Spinal cord (tissue), 10 donors: ENCODE measurements around the gene FCRL1. TPM values are rescaled to one million over a fixed set of nuclear protein-coding genes. Genes with fewer than 3 reads are reported as not detected.

Experiments
- DNase-seq, 6 donors: peaks; one replicate each; pipeline versions ENCODE4 v3.0.0 to v3.0.0-alpha.2; 2013 to 2015; ENCODE audit warnings: low spot score in 6 of 6, low read depth in 4 of 6
- H3K27ac ChIP-seq: one replicate; pipeline ENCODE4 v1.5.1; 2013; ENCODE audit warnings: low read depth, low read length, control low read depth
- H3K27me3 ChIP-seq: one replicate; pipeline ENCODE4 v1.6.1; 2013; ENCODE audit warnings: low read length; ENCODE audit not compliant: control insufficient read depth, insufficient read depth
- H3K36me3 ChIP-seq: one replicate; pipeline ENCODE4 v1.6.1; 2013; ENCODE audit warnings: low read length; ENCODE audit not compliant: control insufficient read depth, insufficient read depth
- H3K4me1 ChIP-seq: one replicate; pipeline ENCODE4 v1.6.1; 2013; ENCODE audit warnings: low read length; ENCODE audit not compliant: control insufficient read depth, insufficient read depth
- H3K4me3 ChIP-seq: one replicate; pipeline ENCODE4 v1.5.1; 2013; ENCODE audit warnings: low read depth, low read length, control low read depth
- H3K9me3 ChIP-seq: one replicate; pipeline ENCODE4 v1.6.1; 2013; ENCODE audit warnings: low read length; ENCODE audit not compliant: control insufficient read depth, insufficient read depth
- WGBS: methylation state at CpG from one replicate; pipeline ENCODE4 v1.1.5; 2013; ENCODE audit warnings: missing lambda C conversion rate; ENCODE audit not compliant: insufficient coverage; 5-methylcytosine and 5-hydroxymethylcytosine counted together
- polyA plus RNA-seq, 2 donors: library from polyadenylated mRNA; unstranded; fragments of 120-200 nt; gene quantifications; one replicate each; pipeline ENCODE4 v1.2.1, GENCODE V29; 2013; ENCODE audit not compliant: insufficient read length in 2 of 2
- total RNA-seq, 2 donors: library from RNA; depleted of rRNA in 1 of 2; stranded (reverse); fragments of 120-200 nt in 1 of 2; fragments of >200 nt in 1 of 2; gene quantifications; one replicate each; pipeline versions ENCODE4 v1.2.3 to v1.2.4, GENCODE V29; 2013 to 2014
- donor health status: healthy.

Gene FCRL1
- total and polyA plus RNA-seq, 4 donors: 0.06 to 2.1 (median 0.17) TPM

- no peaks in the 10 kb centered on the region for H3K36me3 ChIP-seq
- no peak for DNase-seq
- H3K9me3 ChIP-seq: no peaks in the 10 kb centered on the region
- H3K27me3 ChIP-seq: no peaks in the 10 kb centered on the region
- no peak overlapping the region for H3K27ac ChIP-seq
- H3K4me3 ChIP-seq: no peak overlapping the region
- H3K4me1 ChIP-seq: no peaks in the 10 kb centered on the region
- WGBS: 71% methylated on average over 3 of the region's 6 CpGs
Measured at GRCh38 chr1:157806431-157807149, 13.3 kb downstream of the FCRL1 start.

- Histone ChIP-seq H3K36me3 (no peaks in the 10 kb centered on the region), H3K4me1 (no peaks in the 10 kb centered on the region), H3K4me3 (no peak overlapping the region), H3K27ac (no peak overlapping the region), H3K27me3 (no peaks in the 10 kb centered on the region), H3K9me3 (no peaks in the 10 kb centered on the region)
- 92% methylated on average over 6 of the region's 7 CpGs for WGBS
- DNase-seq: no peak
Measured at GRCh38 chr1:157803851-157804250, 16.1 kb downstream of the FCRL1 start.

GRCh38 chr1:157799996-157800395, 19.9 kb downstream of the FCRL1 start:
- H3K4me1 ChIP-seq: no peaks in the 10 kb centered on the region
- DNase-seq: no peak
- no peak overlapping the region for H3K4me3 ChIP-seq
- no peaks in the 10 kb centered on the region for H3K9me3 ChIP-seq
- H3K36me3 ChIP-seq: no peaks in the 10 kb centered on the region
- 71% methylated on average over 1 of the region's 1 CpG for WGBS
- no peaks in the 10 kb centered on the region for H3K27me3 ChIP-seq
- H3K27ac ChIP-seq: no peak overlapping the region

DNA sequence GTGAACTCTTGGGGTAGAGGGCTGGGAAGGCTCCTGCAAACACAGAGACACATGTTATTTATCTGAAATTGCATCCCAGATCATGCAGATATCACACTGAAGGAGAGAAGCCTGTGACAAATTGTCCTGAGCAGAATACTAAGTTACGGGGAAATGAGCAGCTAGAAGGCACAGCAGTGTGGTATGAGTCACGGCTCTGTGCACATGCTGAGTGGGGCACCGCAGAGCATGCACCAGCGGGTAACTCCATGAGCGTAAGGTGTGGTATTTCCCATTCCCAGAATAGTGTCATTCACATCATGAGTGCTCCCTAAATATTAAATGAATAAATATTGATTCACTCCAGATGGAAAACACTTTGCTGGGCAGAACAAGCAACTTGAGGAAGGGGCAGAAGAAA, 21.7 kb downstream of the FCRL1 start:
- H3K27me3 ChIP-seq: no peaks in the 10 kb centered on the region
- no peaks in the 10 kb centered on the region for H3K36me3 ChIP-seq
- H3K9me3 ChIP-seq: peaks cover 2% of the 10 kb centered on the region
- no peaks in the 10 kb centered on the region for H3K4me1 ChIP-seq
- no peak overlapping the region for H3K27ac ChIP-seq
- DNase-seq: no peak
- H3K4me3 ChIP-seq: no peak overlapping the region
- WGBS: 89% methylated on average over 2 of the region's 5 CpGs

DNA sequence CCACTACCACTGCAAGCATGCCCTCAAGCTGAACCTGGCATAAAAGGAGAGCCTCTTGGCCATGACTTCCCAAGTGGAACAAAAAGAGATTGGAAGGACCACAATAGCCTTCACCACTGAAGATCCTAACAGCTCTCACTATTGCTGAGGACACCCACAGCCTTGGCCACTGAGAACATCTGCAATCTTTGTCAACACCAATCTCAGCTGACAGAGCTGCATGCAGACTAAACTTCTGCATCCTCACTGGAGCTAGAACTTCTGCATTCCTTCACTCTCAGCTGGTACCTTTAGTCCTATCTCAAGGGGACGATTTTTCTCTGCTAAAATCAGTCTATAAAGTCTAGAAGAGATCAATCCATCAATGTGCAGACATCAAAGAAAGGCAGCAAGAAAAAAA, 34.7 kb downstream of the FCRL1 start:
- H3K9me3 ChIP-seq: peaks cover 1% of the 10 kb centered on the region
- no peaks in the 10 kb centered on the region for H3K36me3 ChIP-seq
- WGBS: 71% methylated on average over 1 of the region's 1 CpG
- H3K4me3 ChIP-seq: no peak overlapping the region
- H3K4me1 ChIP-seq: no peaks in the 10 kb centered on the region
- no peaks in the 10 kb centered on the region for H3K27me3 ChIP-seq
- DNase-seq: no peak
- H3K27ac ChIP-seq: no peak overlapping the region

- Histone ChIP-seq H3K4me1 (no peaks in the 10 kb centered on the region), H3K4me3 (no peak overlapping the region), H3K9me3 (no peaks in the 10 kb centered on the region), H3K27me3 (no peaks in the 10 kb centered on the region), H3K27ac (no peak overlapping the region), H3K36me3 (no peaks in the 10 kb centered on the region)
- DNase-seq: no peak
- 100% methylated on average over 2 of the region's 3 CpGs for WGBS
Measured at GRCh38 chr1:157784801-157785200, 35.1 kb downstream of the FCRL1 start.

- Histone ChIP-seq H3K4me1 (no peaks in the 10 kb centered on the region), H3K36me3 (no peaks in the 10 kb centered on the region), H3K4me3 (no peak overlapping the region), H3K9me3 (no peaks in the 10 kb centered on the region), H3K27me3 (no peaks in the 10 kb centered on the region), H3K27ac (no peak overlapping the region)
- WGBS: 100% methylated on average over 1 of the region's 1 CpG
- no peak for DNase-seq
Measured at GRCh38 chr1:157782931-157783330, 37.0 kb downstream of the FCRL1 start.

GRCh38 chr1:157781048-157781447, 38.9 kb downstream of the FCRL1 start:
- no peak overlapping the region for H3K27ac ChIP-seq
- no peak overlapping the region for H3K4me3 ChIP-seq
- no peak for DNase-seq
- no peaks in the 10 kb centered on the region for H3K36me3 ChIP-seq
- WGBS: 33% methylated on average over 1 of the region's 2 CpGs
- no peaks in the 10 kb centered on the region for H3K27me3 ChIP-seq
- no peaks in the 10 kb centered on the region for H3K9me3 ChIP-seq
- H3K4me1 ChIP-seq: no peaks in the 10 kb centered on the region

GRCh38 chr1:157776971-157777391, 42.9 kb downstream of the FCRL1 start, which contains the start of gene FCRL2:
Gene FCRL2, minus strand, starts transcription at chr1:157777132. Its CDS starts 59 bp downstream, at chr1:157777073.
- Histone ChIP-seq H3K9me3 (no peaks in the 10 kb centered on the region), H3K27me3 (no peaks in the 10 kb centered on the region), H3K36me3 (no peaks in the 10 kb centered on the region), H3K27ac (no peak within 1 kb of the TSS), H3K4me1 (no peaks in the 10 kb centered on the region), H3K4me3 (no peak within 1 kb of the TSS)
- WGBS: no CpG with 5 or more reads among the region's 1 CpG
- no peak for DNase-seq

DNA sequence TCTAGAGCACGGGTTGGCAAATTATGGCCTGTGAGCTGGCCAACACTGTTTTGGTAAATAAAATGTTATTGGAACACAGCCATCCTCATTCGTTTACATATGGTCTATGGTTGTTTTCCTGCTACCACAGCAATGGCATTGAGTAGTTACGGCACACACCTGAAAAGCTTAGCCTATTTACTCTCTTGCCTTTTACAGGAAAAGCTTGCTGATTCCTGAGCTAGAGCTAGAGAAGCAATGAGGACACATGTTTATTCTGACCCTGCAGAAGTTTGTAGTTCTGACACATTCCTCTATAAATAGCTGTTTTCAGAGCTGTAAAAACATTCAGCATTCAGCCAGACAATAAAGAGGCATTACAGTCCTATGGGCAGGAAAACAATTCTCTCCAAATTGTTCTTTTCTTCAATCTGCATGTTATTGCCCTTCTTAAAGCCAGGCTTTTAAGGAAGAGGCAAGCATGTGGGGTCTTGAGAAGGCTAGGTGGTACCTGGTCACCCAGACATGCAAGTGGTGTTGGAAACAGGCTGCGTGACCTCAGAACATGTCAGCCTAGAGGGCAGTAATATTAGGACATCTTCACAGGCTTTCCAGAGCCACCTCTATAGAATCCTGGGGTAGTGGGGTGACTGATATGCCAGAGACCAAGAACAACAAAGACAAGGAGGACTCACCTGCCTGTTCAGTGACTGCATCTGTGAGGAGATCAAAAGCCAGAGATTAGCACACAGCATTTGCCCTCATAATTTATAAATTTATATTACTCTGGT, 44.6 kb downstream of the FCRL1 start:
- Histone ChIP-seq H3K4me1 (no peaks in the 10 kb centered on the region), H3K27ac (no peak overlapping the region), H3K27me3 (no peaks in the 10 kb centered on the region), H3K36me3 (no peaks in the 10 kb centered on the region), H3K4me3 (no peak overlapping the region), H3K9me3 (no peaks in the 10 kb centered on the region)
- DNase-seq: peak in 1 of 6 donors; percentile 9
- WGBS: 50% methylated on average over 2 of the region's 4 CpGs
